WERI-Rb-1 (cell line): Measurements from ENCODE around the gene ANKRD44.
"Not testable (repeated sequence)": the region's sequence is repeated elsewhere in the genome, so short reads cannot be mapped to it uniquely, and the experiment has no call there.

Source experiments
- DNase-seq: peaks from one replicate; pipeline ENCODE4 v3.0.0-alpha.2; 2020
- H3K27ac ChIP-seq: fragments of 250-450 bp; sonication (Bioruptor Pico); 2 replicates; pipeline ENCODE4 v1.5.1; 2020; ENCODE audit warnings: mild to moderate bottlenecking, moderate library complexity
- H3K27me3 ChIP-seq: fragments of 250-450 bp; sonication (Bioruptor Pico); 2 replicates; pipeline ENCODE4 v1.5.1; 2021; ENCODE audit warnings: mild to moderate bottlenecking, low read depth, moderate library complexity; ENCODE audit not compliant: insufficient read depth, severe bottlenecking
- H3K36me3 ChIP-seq: fragments of 250-450 bp; sonication (Bioruptor Pico); 2 replicates; pipeline ENCODE4 v1.5.1; 2020; ENCODE audit warnings: mild to moderate bottlenecking, moderate library complexity
- H3K4me3 ChIP-seq: 2 replicates; pipeline ENCODE4 v1.5.1; 2011; ENCODE audit warnings: low read depth, mild to moderate bottlenecking, control low read depth, low read length
- H3K9me3 ChIP-seq: fragments of 250-450 bp; sonication (Bioruptor Pico); 2 replicates; pipeline ENCODE4 v1.5.1; 2021; ENCODE audit warnings: mild to moderate bottlenecking, moderate library complexity; ENCODE audit not compliant: severe bottlenecking
- TF ChIP-seq, protein P1 (sequence below): IDR thresholded peaks from 2 replicates; pipeline ENCODE4 v1.5.1; 2011; ENCODE audit warnings: low read depth, mild to moderate bottlenecking, control low read depth, inconsistent platforms, low read length

Gene ANKRD44

DNA sequence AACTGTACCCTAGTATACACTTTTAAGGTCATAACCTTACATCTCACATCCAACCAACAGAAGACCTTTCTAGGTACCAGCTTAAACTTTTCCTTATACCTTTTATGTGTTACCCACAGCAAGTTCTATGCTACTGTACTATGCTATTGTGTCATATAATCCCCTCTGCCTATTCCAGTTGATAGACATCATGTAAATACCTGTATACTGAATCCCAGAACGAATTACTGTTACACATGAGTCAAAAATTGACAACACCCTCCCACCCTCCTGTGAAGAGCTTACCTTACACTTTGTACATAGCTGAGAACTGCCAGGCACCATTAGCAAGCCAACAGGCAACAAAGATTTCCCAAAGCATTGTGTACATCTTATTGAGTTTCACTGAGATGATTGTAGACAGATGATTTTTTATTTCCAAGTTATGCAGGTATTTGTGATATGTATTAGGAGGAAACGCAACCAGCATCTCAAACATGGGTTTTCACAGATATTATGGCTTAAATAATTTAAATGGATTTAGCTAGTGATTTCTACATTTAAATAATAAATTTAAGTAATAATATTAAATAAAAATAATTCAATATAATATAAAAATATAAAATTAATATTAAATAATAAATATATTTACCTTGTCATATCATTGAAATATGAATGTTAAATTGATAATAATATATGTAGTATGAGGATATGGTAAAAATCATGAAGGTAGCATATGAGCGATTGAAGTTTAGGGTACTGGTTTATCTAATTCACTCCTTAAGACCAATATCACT, 43.0 kb upstream of the ANKRD44 start:
- no peaks in the 10 kb centered on the region for H3K27me3 ChIP-seq
- H3K9me3 ChIP-seq: no peaks in the 10 kb centered on the region
- TF ChIP-seq, protein P1, sequence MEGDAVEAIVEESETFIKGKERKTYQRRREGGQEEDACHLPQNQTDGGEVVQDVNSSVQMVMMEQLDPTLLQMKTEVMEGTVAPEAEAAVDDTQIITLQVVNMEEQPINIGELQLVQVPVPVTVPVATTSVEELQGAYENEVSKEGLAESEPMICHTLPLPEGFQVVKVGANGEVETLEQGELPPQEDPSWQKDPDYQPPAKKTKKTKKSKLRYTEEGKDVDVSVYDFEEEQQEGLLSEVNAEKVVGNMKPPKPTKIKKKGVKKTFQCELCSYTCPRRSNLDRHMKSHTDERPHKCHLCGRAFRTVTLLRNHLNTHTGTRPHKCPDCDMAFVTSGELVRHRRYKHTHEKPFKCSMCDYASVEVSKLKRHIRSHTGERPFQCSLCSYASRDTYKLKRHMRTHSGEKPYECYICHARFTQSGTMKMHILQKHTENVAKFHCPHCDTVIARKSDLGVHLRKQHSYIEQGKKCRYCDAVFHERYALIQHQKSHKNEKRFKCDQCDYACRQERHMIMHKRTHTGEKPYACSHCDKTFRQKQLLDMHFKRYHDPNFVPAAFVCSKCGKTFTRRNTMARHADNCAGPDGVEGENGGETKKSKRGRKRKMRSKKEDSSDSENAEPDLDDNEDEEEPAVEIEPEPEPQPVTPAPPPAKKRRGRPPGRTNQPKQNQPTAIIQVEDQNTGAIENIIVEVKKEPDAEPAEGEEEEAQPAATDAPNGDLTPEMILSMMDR: no peak
- H3K27ac ChIP-seq: no peak overlapping the region
- H3K4me3 ChIP-seq: no peak overlapping the region
- no peaks in the 10 kb centered on the region for H3K36me3 ChIP-seq
- no peak for DNase-seq

DNA sequence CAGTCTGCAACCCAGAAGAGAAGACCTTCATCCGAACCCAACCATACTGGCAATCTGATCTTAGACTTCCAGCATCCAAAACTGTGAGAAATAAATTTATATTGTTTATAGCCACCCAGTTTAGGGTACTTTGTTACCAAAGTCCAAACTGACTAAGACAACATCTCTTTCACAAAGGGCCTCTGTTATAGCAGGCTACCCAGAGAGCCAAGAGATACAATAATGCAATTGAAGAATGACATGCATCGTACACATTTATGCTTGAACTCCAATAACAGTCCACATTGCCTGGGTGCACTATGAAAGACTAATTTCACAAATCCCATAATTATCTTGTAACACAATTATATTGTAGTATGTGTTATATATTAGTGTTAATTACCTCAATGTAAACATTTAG, 39.1 kb upstream of the ANKRD44 start:
- Histone ChIP-seq H3K36me3 (no peaks in the 10 kb centered on the region), H3K9me3 (no peaks in the 10 kb centered on the region), H3K4me3 (no peak overlapping the region), H3K27ac (no peak overlapping the region), H3K27me3 (no peaks in the 10 kb centered on the region)
- no peak for DNase-seq
- TF ChIP-seq, protein P1: no peak

DNA sequence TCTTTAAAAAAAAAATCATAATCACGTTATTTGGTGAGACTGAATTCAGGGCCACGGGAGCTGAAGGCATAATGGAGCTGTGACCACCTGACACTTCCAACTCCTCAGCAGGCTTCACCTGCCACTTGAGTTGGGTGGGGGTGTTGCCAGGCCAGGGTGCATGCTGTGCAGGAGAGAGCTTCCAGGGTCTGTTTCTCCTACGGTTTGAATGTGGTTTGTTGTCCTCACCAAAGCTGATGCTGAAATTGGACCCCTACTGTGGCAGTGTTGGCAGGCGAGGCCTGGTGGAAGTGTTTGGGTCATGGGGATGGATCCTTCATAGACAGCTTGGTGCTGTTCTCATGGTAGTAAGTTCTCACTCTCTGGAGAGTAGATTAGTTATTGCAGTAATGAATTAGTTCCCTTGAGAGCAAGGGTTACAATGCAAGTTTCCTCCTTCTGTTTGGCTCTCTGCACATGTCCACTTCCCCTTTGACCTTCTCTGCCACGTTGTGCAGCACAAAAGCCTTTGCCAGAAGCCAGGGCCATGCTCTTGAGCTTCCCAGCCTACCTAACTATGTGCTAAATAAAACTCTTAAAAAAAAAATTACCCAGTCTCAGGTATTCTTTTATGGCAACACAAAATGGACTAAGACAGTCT, 38.3 kb upstream of the ANKRD44 start:
- H3K27ac ChIP-seq: no peak overlapping the region
- no peak overlapping the region for H3K4me3 ChIP-seq
- TF ChIP-seq, protein P1: no peak
- no peaks in the 10 kb centered on the region for H3K36me3 ChIP-seq
- H3K27me3 ChIP-seq: no peaks in the 10 kb centered on the region
- DNase-seq: no peak
- no peaks in the 10 kb centered on the region for H3K9me3 ChIP-seq

DNA sequence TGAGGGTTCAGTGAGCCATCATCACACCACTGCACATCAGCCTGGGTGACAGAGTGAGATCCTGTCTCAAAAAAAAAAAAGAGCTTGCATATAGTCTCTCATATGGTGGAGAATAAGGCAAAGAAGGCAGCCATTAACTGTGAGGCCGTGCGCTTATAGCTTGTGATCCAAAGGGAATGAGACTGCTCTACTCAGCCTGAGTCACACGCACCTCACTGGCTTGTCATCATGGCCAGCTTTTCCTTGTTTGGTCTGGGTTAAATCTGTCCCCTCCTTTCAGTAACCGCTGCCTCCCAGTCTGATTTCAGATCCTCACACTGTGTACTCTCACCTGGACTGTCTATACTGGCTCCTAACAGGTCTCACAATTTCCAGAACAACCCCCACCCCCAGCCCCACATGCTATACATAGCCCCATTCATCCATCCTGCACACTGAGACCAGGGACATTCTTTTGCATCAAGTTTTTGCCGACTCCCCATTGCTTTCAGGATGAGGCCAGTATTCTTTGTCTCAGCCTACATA, 35.3 kb upstream of the ANKRD44 start:
- no peaks in the 10 kb centered on the region for H3K27me3 ChIP-seq
- H3K27ac ChIP-seq: no peak overlapping the region
- H3K9me3 ChIP-seq: no peaks in the 10 kb centered on the region
- no peak for DNase-seq
- H3K36me3 ChIP-seq: no peaks in the 10 kb centered on the region
- H3K4me3 ChIP-seq: no peak overlapping the region
- TF ChIP-seq, protein P1: no peak

DNA sequence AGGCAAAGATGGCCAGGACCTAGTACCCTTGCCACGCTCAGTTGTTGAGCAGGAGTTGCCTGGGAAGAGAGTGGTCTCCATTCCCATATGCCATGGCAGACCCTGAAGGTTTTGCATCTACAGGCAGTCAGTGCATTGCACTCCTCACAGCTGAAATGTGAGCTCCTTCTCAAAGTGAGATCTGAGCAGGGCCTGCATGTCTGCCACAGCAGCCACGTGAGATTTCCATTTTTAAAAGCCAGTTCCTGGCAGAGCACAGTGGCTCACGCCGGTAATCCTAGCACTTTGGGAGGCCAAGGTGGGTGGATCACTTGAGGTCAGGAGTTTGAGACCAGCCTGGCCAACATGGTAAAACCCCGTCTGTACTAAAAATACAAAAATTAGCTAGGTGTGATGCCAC, 33.4 kb upstream of the ANKRD44 start:
- H3K4me3 ChIP-seq, H3K27ac ChIP-seq, H3K9me3 ChIP-seq, H3K27me3 ChIP-seq, H3K36me3 ChIP-seq, DNase-seq: not testable (repeated sequence)

DNA sequence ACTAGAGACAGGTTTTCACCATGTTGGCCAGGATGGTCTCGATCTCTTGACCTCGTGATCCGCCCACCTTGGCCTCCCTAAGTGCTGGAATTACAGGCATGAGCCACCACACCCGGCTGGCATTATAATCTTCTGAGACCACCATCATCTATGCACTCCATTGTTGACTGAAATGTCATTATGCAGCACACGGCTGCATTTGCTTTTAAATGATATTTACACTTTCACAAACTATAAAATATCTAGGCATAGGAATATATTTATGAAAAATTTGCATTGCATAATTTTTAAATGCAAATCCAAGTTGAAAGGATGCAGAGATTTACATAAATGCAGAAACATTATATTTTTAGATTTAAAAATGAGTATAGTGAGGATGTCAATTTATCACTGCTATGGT, 30.0 kb upstream of the ANKRD44 start:
- no peak overlapping the region for H3K27ac ChIP-seq
- TF ChIP-seq, protein P1: no peak
- H3K27me3 ChIP-seq: no peaks in the 10 kb centered on the region
- H3K4me3 ChIP-seq: no peak overlapping the region
- H3K36me3 ChIP-seq: no peaks in the 10 kb centered on the region
- DNase-seq: no peak
- no peaks in the 10 kb centered on the region for H3K9me3 ChIP-seq
